ENCODE results near the gene CSMD2.

Gene CSMD2

GRCh38 chr1:33572387-33572786 lies 592.6 kb downstream of the CSMD2 start:
- no peak for DNase-seq

- no peak for DNase-seq
Observed at GRCh38 chr1:33569331-33569730, 595.7 kb downstream of the CSMD2 start.

- DNase-seq = no peak
Observed at GRCh38 chr1:33563699-33564098, 601.3 kb downstream of the CSMD2 start.

DNA sequence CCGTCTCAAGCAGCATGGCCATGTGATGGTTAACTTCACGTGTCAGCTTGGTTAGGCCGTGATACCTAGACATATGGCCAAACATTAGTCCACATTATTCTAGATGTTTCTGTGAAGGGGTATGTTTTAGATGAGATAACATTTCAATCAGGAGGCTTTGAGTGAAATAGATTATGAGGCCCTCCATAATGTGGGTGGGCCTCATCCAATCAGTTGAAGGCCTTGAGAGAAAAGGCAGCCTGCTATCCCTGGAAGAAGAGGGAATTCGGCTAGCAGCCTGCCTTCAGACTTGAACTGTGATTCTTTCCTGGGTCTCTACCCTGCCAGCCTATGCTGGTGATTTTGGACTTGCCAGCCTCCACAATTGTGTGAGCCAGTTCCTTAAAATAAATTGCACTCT lies 602.5 kb downstream of the CSMD2 start:
- no peak for DNase-seq

GRCh38 chr1:33561576-33561975 lies 603.5 kb downstream of the CSMD2 start:
- no peak for DNase-seq

GRCh38 chr1:33560680-33561079 lies 604.4 kb downstream of the CSMD2 start:
- DNase-seq = no peak

- DNase-seq = no peak
Observed at GRCh38 chr1:33548721-33549120, 616.3 kb downstream of the CSMD2 start.

DNA sequence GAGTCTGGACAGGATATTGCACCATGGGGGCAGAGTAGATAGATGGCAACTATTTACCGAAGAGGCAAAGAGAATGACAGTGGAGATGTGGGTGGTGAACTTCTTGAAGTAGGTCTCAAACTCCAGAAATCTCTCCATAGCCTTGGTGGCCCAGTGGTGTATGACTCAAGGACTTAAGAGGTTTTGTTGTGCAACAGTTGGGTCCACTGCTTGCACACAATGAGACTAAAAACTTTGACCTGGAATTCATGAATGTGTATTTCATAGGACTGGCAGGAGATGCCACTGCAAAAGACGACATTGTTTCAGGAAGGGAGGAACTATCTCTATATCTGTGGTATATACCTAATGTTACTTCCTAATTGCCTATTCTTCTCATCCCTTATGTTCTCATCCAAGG lies 616.7 kb downstream of the CSMD2 start:
- DNase-seq = no peak

DNA sequence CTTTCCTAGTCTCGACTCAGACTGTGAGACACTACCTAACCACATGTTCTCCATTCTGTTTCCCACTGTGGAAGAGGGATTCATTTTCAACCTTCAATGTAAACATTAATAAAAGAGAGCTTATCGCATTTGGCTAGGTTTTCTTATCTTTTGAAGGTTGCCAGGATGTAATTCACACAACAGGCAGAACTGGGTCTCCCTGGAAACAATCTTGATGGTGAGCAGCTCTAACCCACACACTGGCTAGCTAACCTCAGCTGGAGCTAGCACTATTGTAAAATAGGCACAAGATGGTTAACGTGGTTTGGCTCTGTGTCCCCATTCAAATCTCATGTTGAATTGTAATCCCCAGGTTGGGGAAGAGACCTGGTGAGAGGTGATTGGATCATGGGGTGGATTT lies 617.5 kb downstream of the CSMD2 start:
- peak; percentile 18 for DNase-seq

DNA sequence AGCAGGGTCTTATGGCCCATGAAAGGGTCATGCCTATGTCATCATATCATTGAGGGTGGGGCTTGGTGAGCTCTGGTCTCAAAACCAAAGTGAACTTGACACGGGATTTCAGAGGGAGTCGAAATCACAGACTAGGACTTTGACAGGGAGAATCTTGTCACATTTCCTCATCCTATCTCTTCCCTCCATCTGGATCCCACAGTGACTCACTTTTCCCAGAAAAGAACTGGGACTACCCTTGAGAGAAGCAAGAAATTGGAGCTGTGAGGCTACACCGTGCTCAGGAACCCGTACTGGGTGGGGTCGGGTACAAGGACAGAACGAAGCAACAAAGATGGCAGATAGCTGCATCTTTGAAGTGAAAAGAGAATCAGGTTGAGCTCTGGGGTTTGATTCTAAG lies 623.1 kb downstream of the CSMD2 start:
- no peak for DNase-seq

DNA sequence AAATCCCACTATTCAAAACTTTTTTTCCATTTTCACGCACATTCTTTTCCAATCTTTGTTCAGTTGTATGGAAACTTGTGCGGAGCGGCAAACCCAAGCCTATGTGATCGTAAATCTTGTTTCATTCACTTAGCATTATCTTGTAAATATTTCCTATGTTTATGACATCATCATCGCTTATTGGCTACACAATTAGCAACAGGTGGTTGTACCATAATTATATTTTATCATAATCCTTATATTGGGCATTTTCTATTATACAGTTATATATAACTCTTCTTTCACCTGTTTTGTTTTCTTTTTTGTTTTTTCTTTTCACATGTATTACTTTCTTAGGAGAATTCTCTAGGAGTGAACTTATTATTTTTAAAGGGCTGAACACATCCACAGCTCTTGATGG lies 627.1 kb downstream of the CSMD2 start:
- no peak for DNase-seq

GRCh38 chr1:33535334-33535733 lies 629.7 kb downstream of the CSMD2 start:
- no peak for DNase-seq

DNA sequence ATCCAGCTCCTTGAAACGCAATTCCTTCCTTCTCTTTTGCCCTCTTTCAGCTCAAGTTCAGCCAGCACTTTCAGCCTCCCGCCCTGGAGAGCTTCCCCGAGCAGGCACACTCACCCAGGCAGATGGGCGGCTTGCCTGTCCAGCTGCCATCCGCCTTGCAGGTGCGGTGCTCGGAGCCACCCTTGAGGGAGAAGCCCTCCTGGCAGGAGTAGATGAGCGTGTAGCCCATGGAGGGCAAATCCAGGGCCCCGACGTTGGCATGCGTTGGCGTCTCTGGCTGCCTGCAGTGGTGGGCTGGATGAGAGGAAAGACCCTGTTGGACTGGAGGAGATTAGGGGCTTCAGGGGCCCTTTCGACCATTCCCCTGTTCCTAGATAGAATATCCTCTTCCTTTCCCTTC lies 632.1 kb downstream of the CSMD2 start:
- no peak for DNase-seq

DNA sequence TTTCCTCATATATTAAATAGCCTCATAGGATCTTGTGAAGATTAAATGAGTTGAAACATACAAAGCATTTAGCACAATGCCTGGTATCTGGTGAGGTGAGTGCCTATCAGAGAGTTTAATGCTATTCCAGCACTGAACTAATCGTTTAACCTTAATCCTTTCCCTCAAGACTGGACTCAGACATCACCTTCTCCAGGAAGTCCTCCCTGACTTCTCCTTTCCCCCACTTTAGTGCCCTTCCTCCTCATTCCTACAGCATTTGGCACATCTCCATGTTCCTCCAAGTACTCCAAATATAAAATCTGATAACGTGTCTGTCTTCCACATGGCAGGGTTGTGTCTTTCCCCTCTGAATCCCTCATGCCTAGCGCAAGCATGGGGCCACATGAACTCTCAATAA lies 632.8 kb downstream of the CSMD2 start:
- no peak for DNase-seq

- no peak for DNase-seq
Observed at GRCh38 chr1:33529957-33530356, 635.1 kb downstream of the CSMD2 start.

DNA sequence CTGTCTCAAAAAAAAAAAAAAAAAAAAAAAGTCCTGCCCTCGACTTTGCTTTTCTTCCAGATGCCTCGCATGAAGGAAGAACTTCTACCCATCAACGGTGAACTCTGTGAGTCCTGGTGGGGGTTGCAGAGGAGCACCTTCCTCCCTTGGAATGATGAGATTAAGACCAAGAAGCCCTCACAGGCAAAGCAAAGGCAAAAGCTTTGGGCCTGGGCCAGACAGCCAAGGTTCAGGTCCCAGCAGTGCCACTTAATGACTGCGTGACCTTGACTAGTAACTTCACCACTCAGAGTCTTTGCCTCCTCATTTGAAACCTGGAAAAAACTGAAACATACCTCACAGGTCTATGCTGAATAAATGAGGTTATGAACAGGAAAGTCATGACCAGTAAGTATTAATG lies 637.1 kb downstream of the CSMD2 start:
- no peak for DNase-seq

GRCh38 chr1:33524586-33524985 lies 640.4 kb downstream of the CSMD2 start:
- DNase-seq = peak; percentile 5

GRCh38 chr1:33519240-33519884 lies 645.7 kb downstream of the CSMD2 start:
- DNase-seq = no peak

GRCh38 chr1:33517596-33518250 lies 647.3 kb downstream of the CSMD2 start:
- no peak for DNase-seq

- DNase-seq = no peak
Observed at GRCh38 chr1:33516891-33517567, 648.0 kb downstream of the CSMD2 start.

DNA sequence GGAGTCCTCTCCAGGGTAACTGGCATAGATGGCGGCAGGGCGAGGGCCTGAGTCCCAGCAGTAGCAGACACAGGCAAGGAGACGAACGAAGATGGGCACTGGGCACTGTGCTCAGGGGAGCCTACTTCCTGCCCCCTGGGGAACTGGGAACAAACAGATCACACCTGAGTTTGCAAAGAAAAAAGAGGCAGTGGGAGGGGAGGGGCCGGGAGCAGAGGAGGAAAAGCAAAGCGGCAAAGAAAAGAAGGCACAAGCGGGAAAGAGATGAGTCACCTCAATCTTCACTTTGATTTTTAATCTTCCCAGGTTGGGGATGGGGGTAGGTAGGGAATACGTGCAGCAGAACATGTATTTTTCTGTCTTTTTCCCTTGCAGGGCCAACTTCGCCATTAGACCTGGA lies 648.6 kb downstream of the CSMD2 start:
- DNase-seq = no peak

DNA sequence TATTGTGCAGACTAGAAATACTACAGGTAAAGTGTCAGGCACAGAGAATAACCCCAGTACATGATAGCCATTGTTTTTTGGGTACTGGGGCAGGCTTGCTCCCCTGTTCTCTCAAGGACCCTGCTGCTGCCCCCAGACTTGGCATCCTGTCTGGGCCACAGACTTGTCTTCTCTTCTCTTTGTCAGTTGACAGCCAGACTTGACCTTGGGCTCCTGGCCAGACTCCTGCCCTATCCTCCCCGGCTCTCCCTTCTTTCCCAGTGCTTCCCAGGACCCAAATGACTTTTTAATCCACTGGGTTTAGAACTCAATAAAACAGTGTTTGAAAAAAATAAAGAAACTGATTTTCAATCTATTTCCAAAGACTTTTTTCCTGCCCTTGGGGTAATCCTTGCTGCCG lies 649.4 kb downstream of the CSMD2 start:
- DNase-seq = no peak

- no peak for DNase-seq
Observed at GRCh38 chr1:33515112-33515511, 649.9 kb downstream of the CSMD2 start.

DNA sequence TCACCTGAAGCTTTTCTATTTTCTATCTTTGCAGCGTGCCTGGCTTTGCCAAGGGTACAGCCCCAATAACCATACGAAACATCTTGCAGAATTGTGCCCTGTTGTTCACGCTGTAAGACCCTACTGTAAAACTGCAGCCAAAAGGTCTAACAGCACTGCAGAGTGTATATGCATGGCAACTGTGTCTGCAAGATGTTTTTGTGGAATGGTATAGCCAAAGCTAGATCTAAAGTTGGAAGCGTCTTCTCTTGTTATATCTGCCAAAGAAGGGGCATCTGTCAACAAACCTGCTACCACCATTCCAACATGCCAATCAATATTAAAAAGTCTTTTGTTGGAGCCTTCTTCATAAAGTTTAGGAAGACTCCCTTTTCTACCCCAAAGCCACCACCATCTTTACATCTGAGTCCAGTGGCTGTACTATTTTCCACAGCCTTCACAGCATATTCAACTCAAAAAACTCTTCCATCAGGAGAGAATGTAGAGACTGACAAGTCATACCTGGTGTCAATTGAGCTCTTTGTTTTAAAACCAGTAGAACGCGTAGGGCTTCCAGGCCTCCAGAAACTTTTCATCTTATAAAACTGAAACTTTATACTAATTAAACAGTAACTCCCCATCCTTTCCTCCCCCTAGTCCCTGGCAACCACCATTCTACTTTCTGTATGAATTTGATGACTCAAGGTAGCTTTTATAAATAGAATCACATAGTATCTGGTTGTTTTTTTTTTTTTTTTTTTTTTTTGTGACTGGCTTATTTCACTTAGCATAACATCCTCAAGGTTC lies 652.6 kb downstream of the CSMD2 start:
- DNase-seq = no peak
